ENCODE results near the gene SLC35A4. TPM values are rescaled to one million over a fixed set of nuclear protein-coding genes. Genes with fewer than 3 reads are reported as not detected.

The SLC35A4 gene
- total and polyA plus RNA-seq, 2 of the 13 experiments (the other 11 are each of a cell fraction or from before 2014, with no cell fraction given) = 0.71 to 4.0 TPM

DNA sequence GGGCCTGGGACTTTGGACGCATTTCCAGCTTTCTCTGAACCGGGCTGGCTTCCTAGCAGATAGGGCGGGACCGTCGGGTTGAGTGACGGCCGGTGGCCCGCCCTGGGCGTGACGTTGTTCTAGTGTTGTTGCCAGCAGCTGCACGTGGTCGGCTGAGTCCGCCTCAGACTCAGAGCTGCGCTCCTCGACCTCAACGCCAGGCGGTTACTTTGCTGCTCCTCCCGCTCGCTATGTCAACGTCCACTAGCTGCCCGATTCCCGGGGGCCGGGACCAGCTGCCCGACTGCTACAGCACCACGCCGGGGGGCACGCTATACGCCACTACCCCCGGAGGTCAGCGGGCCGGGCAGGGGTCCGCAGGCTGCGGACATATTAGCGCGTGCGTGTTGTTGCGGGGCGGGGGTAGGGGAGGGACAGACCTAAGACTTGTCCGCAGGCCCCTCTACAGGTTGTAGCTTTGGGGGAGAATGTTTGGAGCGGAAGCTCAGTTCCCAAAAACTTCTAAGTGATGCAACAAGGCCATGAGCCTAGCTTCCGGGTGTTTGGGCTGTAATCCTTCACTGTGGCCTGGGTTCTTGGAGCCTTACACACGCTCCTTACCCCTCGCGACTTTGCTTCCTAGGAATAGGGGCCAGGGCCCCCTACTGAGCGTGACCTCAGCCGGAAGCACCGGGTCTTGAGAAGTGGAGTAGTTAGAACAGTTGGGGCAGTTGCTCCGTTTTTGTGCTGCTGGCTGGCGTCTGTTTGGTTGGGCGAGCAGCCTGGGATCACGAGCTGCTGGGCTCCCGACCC, 16.9 kb upstream of the SLC35A4 start, which contains the start of gene EIF4EBP3 (continued):
- TF ChIP-seq BORCS8-MEF2B (CRISPR knock-in tag; IDR thresholded peaks at IDR 0.05) (peak; percentile 39), RAD21 (CRISPR knock-in tag; IDR thresholded peaks at IDR 0.05) (peak; percentile 73), HDAC1 (CRISPR knock-in tag; IDR thresholded peaks at IDR 0.05) (peak; percentile 66), ZNF10 (CRISPR knock-in tag; IDR thresholded peaks at IDR 0.05; ENCODE audit: borderline replicate concordance, low read depth) (no peak), LCORL (IDR thresholded peaks at IDR 0.05) (no peak), LCORL (CRISPR knock-in tag; IDR thresholded peaks at IDR 0.05) (peak; percentile 54; the same call in 1 of the 2 replicates), ZNF788 (CRISPR knock-in tag; IDR thresholded peaks at IDR 0.05; ENCODE audit: borderline replicate concordance) (peak; percentile 81; the same call in 1 of the 2 replicates), ZSCAN12 (CRISPR knock-in tag; IDR thresholded peaks at IDR 0.05) (peak; percentile 41; the same call in 1 of the 2 replicates), ZNF615 (CRISPR knock-in tag; IDR thresholded peaks at IDR 0.05; ENCODE audit: borderline replicate concordance) (0 out of 2 replicates have a peak, but pooled peaks have one; percentile 51), ZBTB20 (CRISPR knock-in tag; IDR thresholded peaks at IDR 0.05; ENCODE audit: borderline replicate concordance, low read depth) (peak; percentile 34; the same call in 1 of the 2 replicates), FOXA3 (CRISPR knock-in tag; IDR thresholded peaks at IDR 0.05) (peak; percentile 69)
- TF ChIP-seq, protein P1, sequence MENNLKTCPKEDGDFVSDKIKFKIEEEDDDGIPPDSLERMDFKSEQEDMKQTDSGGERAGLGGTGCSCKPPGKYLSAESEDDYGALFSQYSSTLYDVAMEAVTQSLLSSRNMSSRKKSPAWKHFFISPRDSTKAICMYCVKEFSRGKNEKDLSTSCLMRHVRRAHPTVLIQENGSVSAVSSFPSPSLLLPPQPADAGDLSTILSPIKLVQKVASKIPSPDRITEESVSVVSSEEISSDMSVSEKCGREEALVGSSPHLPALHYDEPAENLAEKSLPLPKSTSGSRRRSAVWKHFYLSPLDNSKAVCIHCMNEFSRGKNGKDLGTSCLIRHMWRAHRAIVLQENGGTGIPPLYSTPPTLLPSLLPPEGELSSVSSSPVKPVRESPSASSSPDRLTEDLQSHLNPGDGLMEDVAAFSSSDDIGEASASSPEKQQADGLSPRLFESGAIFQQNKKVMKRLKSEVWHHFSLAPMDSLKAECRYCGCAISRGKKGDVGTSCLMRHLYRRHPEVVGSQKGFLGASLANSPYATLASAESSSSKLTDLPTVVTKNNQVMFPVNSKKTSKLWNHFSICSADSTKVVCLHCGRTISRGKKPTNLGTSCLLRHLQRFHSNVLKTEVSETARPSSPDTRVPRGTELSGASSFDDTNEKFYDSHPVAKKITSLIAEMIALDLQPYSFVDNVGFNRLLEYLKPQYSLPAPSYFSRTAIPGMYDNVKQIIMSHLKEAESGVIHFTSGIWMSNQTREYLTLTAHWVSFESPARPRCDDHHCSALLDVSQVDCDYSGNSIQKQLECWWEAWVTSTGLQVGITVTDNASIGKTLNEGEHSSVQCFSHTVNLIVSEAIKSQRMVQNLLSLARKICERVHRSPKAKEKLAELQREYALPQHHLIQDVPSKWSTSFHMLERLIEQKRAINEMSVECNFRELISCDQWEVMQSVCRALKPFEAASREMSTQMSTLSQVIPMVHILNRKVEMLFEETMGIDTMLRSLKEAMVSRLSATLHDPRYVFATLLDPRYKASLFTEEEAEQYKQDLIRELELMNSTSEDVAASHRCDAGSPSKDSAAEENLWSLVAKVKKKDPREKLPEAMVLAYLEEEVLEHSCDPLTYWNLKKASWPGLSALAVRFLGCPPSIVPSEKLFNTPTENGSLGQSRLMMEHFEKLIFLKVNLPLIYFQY (CRISPR knock-in tag; IDR thresholded peaks at IDR 0.05; ENCODE audit: borderline replicate concordance) = peak; percentile 88; the same call in 1 of the 2 replicates
- TF ChIP-seq, protein P2, sequence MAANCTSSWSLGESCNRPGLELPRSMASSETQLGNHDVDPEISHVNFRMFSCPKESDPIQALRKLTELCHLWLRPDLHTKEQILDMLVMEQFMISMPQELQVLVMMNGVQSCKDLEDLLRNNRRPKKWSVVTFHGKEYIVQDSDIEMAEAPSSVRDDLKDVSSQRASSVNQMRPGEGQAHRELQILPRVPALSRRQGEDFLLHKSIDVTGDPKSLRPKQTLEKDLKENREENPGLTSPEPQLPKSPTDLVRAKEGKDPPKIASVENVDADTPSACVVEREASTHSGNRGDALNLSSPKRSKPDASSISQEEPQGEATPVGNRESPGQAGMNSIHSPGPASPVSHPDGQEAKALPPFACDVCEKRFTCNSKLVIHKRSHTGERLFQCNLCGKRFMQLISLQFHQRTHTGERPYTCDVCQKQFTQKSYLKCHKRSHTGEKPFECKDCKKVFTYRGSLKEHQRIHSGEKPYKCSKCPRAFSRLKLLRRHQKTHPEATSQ (CRISPR knock-in tag; IDR thresholded peaks at IDR 0.05; ENCODE audit: borderline replicate concordance) = no peak; the same call in 1 of the 2 replicates
- TF ChIP-seq, protein P3, sequence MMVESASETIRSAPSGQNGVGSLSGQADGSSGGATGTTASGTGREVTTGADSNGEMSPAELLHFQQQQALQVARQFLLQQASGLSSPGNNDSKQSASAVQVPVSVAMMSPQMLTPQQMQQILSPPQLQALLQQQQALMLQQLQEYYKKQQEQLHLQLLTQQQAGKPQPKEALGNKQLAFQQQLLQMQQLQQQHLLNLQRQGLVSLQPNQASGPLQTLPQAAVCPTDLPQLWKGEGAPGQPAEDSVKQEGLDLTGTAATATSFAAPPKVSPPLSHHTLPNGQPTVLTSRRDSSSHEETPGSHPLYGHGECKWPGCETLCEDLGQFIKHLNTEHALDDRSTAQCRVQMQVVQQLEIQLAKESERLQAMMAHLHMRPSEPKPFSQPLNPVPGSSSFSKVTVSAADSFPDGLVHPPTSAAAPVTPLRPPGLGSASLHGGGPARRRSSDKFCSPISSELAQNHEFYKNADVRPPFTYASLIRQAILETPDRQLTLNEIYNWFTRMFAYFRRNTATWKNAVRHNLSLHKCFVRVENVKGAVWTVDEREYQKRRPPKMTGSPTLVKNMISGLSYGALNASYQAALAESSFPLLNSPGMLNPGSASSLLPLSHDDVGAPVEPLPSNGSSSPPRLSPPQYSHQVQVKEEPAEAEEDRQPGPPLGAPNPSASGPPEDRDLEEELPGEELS (CRISPR knock-in tag; IDR thresholded peaks at IDR 0.05) = peak; percentile 77
- TF ChIP-seq, protein P4, sequence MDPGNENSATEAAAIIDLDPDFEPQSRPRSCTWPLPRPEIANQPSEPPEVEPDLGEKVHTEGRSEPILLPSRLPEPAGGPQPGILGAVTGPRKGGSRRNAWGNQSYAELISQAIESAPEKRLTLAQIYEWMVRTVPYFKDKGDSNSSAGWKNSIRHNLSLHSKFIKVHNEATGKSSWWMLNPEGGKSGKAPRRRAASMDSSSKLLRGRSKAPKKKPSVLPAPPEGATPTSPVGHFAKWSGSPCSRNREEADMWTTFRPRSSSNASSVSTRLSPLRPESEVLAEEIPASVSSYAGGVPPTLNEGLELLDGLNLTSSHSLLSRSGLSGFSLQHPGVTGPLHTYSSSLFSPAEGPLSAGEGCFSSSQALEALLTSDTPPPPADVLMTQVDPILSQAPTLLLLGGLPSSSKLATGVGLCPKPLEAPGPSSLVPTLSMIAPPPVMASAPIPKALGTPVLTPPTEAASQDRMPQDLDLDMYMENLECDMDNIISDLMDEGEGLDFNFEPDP (CRISPR knock-in tag; conservative IDR thresholded peaks at IDR 0.05) = no peak

All from HepG2 (cell line).